ENCODE results near the gene LYZL4. TPM values are rescaled to one million over a fixed set of nuclear protein-coding genes. Genes with fewer than 3 reads are reported as not detected.

The LYZL4 gene
- total RNA-seq, 4 donors from 2014 or later, result not detected

GRCh38 chr3:42412526-42413155, 2.2 kb upstream of the LYZL4 start:
- peaks cover 0 to 36% (median 0%) of the 10 kb centered on the region in 4 donors for H3K27me3 ChIP-seq
- 84 to 90% methylated on average over 6 of the region's 6 CpGs for WGBS, 2 donors
- TF ChIP-seq, protein P1, sequence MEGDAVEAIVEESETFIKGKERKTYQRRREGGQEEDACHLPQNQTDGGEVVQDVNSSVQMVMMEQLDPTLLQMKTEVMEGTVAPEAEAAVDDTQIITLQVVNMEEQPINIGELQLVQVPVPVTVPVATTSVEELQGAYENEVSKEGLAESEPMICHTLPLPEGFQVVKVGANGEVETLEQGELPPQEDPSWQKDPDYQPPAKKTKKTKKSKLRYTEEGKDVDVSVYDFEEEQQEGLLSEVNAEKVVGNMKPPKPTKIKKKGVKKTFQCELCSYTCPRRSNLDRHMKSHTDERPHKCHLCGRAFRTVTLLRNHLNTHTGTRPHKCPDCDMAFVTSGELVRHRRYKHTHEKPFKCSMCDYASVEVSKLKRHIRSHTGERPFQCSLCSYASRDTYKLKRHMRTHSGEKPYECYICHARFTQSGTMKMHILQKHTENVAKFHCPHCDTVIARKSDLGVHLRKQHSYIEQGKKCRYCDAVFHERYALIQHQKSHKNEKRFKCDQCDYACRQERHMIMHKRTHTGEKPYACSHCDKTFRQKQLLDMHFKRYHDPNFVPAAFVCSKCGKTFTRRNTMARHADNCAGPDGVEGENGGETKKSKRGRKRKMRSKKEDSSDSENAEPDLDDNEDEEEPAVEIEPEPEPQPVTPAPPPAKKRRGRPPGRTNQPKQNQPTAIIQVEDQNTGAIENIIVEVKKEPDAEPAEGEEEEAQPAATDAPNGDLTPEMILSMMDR (IDR thresholded peaks at IDR 0.05), result no peak
- TF ChIP-seq POLR2A (IDR thresholded peaks at IDR 0.05), result no peak
- H3K9me3 ChIP-seq, result no peaks in the 10 kb centered on the region
- intact Hi-C loops (cut with DNase I), result no loop called here
- H3K27ac ChIP-seq, result no peak overlapping the region
- no peak for DNase-seq
- no peaks in the 10 kb centered on the region for H3K36me3 ChIP-seq
- no peak overlapping the region for H3K4me3 ChIP-seq
- H3K4me1 ChIP-seq, result no peaks in the 10 kb centered on the region

DNA sequence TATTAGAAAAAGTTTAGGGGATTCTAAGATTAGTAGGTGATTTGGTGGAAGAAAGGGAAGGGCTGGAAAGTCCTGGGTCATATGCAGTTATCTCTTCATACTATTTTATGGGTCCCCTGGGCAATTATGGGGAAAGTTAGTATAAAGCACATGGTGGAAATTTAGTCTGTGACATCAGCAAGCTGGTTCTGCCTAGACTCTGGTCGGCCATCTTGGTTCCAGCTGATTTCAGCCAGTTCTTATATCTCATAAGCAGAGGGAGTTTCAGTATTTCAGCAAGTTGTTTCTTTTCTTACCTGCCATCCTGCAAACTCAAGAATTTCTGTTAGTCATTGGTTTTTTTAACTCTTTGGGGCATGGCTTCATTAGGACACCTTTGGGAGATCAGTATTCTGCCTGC, 1.0 kb upstream of the LYZL4 start:
- peaks cover 0 to 30% (median 0%) of the 10 kb centered on the region in 4 donors for H3K27me3 ChIP-seq
- TF ChIP-seq, protein P1 (IDR thresholded peaks at IDR 0.05), result no peak
- TF ChIP-seq POLR2A (IDR thresholded peaks at IDR 0.05), result no peak
- DNase-seq, result no peak
- H3K27ac ChIP-seq, result no peak overlapping the region
- 92 to 100% methylated on average over 1 of the region's 1 CpG for WGBS, 2 donors
- no peaks in the 10 kb centered on the region for H3K9me3 ChIP-seq
- H3K4me3 ChIP-seq, result no peak overlapping the region
- intact Hi-C loops (cut with DNase I), result no loop called here
- H3K36me3 ChIP-seq, result no peaks in the 10 kb centered on the region
- no peaks in the 10 kb centered on the region for H3K4me1 ChIP-seq

DNA sequence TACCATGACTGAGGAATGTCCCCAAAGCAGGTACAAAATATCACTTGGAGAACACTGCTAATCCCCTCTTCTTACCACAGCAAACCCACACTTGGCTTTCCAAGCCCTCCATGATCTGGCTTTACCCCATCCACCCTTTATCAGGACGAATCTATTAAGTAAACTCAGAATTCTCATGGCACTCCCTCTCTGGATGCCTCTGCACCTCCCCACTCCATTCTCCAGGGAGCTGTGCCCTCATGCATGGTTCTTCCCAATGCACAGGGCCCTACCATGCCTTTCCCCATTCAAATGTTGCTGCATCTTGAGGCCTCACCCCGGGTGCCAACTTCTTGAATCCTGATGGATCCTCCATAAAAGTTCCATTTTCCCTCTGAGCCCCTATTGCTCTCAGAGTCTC, 2.3 kb downstream of the LYZL4 start:
- Histone ChIP-seq H3K27me3 (no peaks in the 10 kb centered on the region), H3K4me1 (no peaks in the 10 kb centered on the region), H3K9me3 (no peaks in the 10 kb centered on the region), H3K4me3 (no peak overlapping the region), H3K36me3 (no peaks in the 10 kb centered on the region), H3K27ac (no peak overlapping the region)
- WGBS, 2 donors, result 74 to 76% methylated on average over 2 of the region's 2 CpGs
- intact Hi-C loops (cut with DNase I), result no loop called here
- no peak for DNase-seq
- no peak for TF ChIP-seq POLR2A (IDR thresholded peaks at IDR 0.05)
- TF ChIP-seq, protein P1 (IDR thresholded peaks at IDR 0.05), result no peak

DNA sequence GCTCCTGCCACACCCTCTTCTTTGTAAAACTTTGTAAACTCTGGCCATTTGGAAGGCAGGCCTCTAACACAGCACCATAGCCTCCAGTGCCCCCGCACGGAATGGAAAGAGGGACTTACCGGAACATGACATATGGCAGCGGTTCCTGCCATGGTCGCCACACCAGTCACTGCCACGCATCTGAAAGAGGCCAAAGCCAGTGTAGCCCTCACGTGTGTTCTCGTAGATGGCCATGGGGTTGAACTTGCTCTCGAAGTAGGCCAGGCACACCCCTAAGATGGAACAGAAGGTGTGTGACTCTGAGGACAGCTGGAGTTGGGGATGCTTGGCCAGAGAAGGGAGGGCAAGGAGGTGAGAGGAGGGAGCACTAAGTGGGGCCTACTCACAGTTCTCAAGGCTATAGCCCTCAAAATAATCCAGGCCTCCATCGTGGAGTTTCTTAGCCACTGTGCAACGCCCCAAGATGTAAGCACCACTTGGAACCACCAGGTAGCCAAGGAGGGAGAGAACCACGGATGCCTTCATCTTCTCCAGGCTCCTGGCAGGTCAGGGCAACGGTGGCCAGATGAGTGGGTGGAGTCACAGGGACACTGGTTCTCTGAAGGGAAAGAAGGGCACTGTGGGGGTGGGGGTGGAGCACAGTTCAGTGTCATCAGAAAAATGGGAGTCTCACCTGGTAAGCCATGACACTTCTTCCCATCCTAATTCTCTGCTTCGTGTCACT, 3.5 kb downstream of the LYZL4 start:
- no peak overlapping the region for H3K27ac ChIP-seq
- WGBS, 2 donors, result 88 to 90% methylated on average over 14 of the region's 14 CpGs

DNA sequence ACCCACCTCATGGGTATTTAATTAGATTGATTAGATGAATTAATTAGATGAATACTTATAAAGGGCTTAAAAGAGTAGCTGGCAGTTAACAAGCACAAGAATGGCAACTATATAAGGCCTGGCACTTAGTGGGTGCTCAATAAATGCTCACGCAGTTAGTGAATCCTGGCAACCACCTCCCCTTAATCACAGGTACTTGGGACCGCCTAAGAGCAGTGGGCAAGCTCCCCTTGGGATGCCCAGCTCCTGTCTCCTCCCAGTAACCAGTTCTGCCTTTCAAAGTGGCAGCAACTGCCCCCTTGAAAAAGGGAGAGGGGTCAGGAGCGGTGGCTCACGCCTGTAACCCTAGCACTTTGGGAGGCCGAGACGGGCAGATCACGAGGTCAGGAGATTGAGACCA, 4.6 kb downstream of the LYZL4 start:
- TF ChIP-seq, protein P1 (IDR thresholded peaks at IDR 0.05), result no peak
- TF ChIP-seq POLR2A (IDR thresholded peaks at IDR 0.05), result no peak
- Histone ChIP-seq H3K9me3 (no peaks in the 10 kb centered on the region), H3K36me3 (no peaks in the 10 kb centered on the region), H3K27ac (no peak overlapping the region), H3K27me3 (no peaks in the 10 kb centered on the region), H3K4me3 (no peak overlapping the region), H3K4me1 (no peaks in the 10 kb centered on the region)
- intact Hi-C loops (cut with DNase I), result no loop called here
- no peak for DNase-seq
- 81 to 100% methylated on average over 2 to 7 of the region's 7 CpGs for WGBS, 2 donors

More for the DNA sequence above, 3.5 kb downstream of the LYZL4 start:
- H3K36me3 ChIP-seq, result no peaks in the 10 kb centered on the region
- no peaks in the 10 kb centered on the region for H3K4me1 ChIP-seq
- no peak for TF ChIP-seq POLR2A (IDR thresholded peaks at IDR 0.05)
- TF ChIP-seq, protein P1 (IDR thresholded peaks at IDR 0.05), result no peak
- no peak overlapping the region for H3K4me3 ChIP-seq
- no peak for DNase-seq
- no peaks in the 10 kb centered on the region for H3K9me3 ChIP-seq
- H3K27me3 ChIP-seq, result no peaks in the 10 kb centered on the region
- intact Hi-C loops (cut with DNase I), result no loop called here
